GM15510 (cell line): ENCODE results near the gene CALD1.

Experiments used
- POLR2A ChIP-seq: IDR thresholded peaks from 3 replicates; pipeline ENCODE4 v1.6.1; 2011; ENCODE audit warnings: borderline replicate concordance; ENCODE audit not compliant: insufficient read length; ENCODE audit errors: extremely low read depth

CALD1 gene

DNA sequence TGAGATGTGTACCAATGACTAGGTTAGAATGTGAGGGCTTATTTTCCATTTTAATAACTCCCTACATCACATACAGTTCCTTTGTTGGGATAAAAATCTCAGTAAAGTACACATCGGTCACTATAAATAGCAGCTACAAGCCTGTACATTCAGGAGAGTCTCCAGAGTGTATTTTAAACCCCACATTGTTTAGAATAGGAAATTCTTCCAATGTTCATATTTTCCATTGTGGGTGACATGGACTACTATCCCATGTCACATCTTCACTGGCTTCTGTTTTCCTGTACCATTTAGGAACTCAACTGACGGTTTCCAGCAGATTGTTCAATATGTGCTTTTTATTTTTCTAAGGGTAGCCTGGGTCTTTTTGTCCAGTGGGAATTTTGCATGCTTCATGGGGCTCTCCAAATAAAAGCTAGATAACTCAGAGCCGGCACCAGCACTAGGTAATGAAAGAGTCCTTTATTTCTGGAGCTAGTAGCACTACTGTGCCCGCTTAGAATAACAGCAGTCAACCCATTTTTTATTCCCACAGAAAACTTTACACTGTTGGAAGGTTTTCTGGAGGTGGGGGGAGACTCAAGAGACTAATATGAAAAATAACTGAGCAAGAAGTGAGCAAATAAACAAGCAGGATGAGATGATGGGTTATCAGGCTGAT, 100.5 kb downstream of the CALD1 start:
- no peak for TF ChIP-seq POLR2A

DNA sequence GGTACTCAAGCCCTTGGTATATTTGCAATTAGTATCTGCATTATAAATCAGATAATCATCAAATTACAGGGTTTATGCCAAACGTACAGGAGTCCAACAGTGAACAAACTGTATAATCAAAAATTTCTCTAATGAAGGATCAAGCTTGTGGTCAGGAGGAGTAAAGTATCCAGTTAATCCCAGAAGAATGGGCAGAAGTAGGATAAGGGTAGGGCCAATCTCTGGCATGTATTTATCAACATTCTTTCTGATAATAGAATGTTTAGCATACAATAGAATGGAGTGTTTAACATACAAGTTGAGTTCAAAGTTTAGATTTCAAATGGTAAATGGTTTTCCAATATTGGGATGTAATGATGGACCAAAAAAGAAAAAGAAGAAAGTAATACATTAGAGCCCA, 103.0 kb downstream of the CALD1 start:
- no peak for TF ChIP-seq POLR2A

DNA sequence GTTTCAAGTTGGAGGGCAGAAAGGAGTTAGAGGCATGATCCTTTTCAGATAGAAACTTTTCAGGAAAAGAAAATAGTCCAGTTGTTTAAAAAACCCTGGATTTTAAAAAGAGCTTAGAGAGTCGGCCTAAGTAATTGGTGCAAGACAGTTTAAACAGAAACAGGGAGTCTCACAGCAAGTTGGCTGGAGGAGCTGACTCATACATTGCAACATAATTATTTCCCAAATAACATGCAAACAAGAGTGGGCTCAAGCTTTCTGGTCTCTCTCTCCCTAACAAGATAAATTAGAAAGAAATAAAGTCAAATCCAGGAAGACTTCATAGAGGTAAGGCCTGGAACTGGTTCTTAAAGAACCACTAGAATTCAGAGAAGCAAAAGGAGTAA, 106.5 kb downstream of the CALD1 start:
- no peak for TF ChIP-seq POLR2A

DNA sequence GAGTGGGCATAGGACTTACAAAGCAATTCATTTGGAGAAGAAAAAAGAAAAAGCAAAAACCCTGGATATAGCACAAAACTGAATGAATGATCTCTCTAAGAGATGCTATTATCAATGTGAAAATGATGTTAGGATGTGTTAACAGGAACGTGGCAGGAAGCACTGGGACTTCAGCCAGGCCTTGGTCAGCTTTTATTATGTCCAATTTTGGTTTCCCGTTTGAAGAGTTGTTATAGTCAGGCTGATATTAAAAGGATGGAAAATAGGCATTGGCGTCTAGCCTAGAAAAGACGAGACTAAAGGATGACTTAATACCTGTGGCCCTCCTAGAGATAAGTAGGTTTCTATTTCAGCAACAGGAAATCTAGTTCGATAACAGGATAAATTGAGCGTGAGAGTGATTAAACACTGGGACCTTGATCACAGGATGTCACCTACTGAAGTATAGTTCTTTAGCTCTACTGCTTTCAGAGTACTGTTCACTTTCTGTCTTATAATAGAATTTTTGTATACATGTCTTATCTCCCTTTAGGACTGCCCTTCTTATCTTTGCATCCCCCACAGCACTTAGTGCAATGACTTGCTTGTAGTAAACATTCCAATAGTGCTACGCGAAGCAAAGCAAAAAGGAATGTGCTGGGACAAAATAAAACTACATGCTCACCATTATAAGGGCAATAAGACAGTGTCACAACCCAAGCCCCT, 107.1 kb downstream of the CALD1 start:
- no peak for TF ChIP-seq POLR2A

DNA sequence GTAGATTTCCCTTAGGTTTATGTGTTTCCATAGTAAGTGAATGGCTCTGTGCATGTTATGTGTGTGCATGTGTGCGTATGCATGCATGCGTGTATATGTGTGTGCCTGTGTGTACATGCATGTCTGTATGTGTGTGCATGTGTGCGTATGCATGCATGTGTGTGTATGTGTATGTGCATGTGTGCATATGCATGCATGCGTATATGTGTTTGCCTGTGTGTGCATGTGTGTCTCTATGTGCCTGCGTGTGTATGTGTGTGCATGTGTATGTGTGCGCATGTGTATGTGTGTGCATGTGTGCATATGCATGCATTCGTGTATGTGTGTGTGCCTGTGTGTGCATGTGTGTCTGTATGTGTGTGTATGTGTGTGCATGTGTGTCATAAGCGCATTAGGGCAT, 108.1 kb downstream of the CALD1 start:
- no peak for TF ChIP-seq POLR2A

DNA sequence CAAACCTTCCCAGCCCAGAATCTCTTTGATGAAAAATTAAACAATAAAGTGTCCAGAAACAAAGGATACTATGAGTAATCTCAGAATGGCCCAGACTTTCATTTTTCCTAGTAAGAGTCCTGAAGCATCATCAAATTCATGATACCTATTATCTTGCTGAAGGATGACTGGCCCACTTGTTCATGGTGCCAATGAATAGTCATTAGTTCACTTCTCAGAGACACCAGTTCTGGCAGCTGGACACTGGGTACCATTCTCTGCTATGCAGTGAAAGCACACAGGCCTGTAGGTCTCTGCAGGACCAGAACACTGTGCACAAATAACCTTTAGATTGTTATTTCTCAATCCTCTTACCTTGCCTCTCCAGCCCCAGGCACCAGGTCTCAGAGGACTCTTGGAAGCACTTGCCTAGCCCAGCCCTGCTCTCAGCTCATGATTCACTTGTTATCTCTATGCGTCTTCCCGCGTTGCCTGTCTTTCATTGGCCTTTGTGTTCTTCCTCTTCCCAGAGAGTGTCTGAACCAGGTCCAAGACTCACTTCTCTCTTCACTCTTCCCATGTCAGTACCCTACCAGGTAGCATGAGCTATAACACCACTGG, 108.8 kb downstream of the CALD1 start:
- TF ChIP-seq POLR2A = no peak

DNA sequence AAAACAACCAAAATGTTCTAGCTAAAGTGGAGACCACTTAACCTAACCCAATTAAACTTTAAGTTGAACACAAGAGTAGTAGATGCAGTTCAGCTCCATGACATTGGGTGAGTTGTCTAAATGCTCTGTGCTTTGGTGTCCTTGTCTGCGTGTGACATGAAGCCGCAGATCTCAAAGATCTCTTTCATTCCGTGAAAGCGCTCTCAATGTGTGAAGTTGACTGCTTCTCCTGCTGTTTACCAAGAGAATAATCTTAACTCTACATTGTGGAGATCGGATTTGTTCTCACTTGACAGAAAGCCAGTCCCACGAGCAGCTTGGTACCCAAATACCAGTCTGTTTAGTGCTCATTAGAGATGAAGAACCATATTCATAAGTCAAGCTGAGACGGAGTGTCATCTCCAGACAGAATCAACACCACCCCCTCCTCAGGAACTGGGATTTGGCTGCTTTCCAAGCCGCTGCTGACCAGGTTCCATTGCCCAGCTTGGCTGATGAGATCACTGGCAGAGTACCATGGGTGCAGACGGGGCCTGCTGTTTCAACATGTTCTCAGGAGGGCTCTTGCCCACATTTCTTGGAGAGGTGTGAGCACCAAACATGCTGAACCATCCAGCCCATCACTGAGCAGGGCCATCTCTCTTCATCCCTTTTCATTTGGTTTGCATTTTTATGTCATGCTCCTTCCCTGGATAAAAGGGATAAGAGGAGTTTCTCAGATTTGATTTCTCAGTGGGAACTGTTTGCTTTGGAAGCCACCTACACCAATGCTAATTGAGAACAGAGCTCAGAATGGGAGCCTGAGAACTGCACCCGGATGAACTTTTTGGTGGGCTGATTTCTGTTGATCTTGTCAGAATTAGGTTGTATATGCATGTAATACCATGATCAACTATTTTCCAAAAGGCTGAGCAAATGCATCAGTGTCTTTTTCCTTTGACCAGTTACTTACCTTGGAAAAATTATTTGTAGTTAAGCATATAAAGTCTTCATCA, 111.1 kb downstream of the CALD1 start:
- TF ChIP-seq POLR2A = no peak

DNA sequence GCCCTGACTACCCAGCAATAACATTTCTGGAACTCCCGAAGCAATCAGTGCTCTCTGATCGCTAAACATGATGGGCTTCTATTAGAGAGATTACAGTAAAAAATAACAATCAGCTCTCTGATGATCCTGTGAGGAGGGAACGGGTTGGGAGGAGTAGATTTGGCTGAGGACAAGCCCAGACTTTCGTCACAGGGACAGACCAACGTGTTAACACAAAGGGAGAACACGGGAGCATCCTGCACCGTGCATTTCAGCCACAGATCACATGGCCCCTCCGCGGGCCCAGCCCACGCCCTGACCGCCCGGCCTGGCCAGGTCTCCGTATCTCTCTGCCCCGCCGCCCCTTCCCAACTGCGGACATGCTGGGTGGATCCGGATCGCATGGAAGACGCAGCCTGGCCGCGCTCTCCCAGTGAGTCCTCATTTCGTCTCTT, 111.8 kb downstream of the CALD1 start:
- no peak for TF ChIP-seq POLR2A

DNA sequence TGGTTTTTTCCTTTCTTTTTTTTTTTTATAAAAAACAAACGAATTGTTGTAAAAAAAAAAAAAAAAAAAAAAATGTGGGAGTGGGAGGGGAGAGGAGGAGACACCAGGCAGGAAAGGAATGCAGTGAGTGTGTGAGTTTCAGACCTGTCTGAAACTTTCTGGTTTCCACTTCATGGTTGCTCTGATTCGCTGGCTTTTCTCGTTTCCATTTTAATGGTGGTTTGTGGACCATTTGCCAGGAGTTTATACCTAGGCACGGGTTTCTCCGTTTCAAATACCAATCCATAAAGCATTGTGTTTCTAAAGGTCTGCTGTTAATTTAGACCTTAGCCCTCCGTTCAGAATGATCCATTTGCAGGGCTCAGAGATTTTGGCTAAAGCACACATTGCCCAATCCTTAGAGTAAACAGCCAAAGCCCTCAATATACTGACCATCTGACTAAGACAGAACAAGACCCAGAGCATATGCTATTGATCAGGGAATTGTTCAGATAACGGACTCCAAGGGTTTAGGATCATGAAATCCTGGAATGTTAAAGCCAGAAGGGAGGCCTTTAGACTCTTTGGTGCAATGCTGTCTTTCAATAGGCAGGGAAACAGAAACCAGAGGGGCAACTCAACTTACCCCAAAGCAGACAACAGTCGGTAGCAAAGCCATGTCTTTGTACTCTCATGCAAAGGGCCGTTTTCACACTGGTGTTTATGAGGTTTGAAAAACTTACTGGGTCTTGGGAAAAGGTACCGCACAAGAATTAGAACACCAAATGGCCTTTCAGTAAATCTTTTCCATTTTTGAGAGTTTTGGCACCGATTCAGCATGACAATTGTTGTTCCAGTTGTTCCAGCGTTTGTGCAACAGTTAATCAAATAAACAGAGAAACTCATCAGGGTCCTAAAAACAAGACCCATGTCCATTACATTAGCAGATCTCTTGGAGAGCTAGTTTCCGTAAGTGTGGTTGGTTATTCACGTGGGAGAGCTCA, 112.6 kb downstream of the CALD1 start:
- TF ChIP-seq POLR2A = no peak

DNA sequence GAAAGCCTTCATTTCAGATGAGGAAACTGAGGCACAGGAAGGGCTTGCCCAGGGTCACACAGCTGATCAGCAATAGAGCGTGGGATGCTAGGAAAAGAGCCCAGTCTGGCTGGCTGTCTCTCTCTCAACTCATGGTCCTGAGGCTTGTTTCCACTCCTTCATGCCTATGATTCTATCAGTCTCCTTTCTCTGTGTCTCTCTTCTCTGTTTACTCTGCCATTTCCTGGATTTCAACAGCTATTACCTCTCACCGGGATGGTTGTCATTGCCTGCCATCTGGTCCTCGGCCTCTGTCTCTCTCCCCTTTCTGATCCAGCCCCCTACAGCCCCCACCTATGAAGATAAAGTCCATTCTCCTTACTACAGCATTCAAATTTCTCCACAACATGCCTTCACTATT, 113.5 kb downstream of the CALD1 start:
- TF ChIP-seq POLR2A = no peak

DNA sequence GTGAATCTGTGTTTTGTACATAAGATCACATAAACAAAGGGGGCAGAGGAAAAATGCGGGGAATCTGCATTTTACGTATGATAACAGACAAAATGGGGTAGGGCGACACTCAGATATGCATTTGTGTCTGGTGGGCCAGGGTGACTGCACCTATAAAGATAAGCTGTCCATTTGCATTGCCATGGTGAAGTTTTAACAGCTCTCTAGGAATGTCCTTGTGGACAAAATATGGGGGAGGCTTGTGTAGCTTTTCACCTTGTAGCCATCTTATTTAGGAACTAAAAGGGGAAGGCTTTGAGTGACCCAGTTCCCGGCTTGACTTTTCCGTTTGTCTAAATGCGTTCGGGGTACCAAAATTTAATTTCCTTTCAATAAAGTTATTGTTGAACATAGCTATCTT, 114.5 kb downstream of the CALD1 start:
- no peak for TF ChIP-seq POLR2A

DNA sequence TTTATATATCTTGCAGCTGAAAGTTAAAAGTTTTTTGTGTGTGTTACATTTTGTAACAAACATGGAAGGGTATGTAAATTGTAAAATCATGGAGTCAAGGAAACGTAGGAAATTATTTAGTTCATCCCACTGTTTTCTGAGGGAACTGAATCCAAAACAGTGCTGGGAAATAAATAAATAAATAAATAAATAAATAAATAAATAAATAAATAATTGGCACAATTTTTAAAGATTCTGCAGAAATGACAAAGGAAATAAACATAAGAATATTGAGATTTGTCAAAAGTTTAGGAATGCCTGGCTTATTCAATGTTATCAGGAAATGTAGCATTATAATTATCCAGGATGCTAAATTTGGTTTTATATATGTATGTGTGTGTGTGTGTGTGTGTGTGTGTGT, 115.5 kb downstream of the CALD1 start:
- no peak for TF ChIP-seq POLR2A

DNA sequence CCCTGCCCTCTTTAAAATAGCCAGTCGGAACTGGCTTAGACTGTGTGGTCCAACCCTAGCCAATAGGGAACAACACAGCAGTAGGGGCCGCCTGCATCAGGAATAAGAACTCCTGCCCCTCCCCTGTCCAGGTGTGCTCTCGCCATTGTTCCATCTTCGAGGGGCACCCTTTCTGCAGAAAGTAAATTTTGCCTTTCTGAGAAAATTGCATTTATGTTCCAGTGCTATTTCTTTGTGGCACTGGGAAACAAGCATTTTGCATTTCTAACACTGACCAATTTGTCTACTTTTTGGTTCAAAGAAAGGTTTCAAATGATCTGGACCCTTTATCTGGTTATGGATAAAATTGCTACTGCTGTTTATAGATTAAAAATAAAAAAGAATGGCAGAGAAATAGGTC, 116.6 kb downstream of the CALD1 start:
- no peak for TF ChIP-seq POLR2A

DNA sequence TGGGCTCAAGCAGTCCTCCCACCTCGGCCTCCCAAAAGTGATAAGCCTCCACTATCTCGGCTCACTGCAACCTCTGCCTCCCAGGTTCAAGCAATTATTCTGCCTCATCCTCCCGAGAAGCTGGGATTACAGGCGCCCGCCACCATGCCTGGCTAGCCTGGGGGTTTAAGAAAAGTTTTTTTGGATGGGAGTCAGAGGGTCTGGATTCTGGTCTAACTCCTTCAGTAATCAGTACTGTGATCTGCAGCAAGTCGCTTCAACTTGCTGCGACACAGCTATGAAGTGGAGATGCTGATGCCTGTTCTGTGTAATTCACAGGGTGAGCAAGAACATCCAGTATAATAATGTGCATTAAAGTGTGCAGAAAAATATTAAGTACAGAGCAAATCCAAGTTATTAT, 118.5 kb downstream of the CALD1 start:
- no peak for TF ChIP-seq POLR2A
